ENCODE measurements around the gene ZMIZ1.

The ZMIZ1 gene

DNA sequence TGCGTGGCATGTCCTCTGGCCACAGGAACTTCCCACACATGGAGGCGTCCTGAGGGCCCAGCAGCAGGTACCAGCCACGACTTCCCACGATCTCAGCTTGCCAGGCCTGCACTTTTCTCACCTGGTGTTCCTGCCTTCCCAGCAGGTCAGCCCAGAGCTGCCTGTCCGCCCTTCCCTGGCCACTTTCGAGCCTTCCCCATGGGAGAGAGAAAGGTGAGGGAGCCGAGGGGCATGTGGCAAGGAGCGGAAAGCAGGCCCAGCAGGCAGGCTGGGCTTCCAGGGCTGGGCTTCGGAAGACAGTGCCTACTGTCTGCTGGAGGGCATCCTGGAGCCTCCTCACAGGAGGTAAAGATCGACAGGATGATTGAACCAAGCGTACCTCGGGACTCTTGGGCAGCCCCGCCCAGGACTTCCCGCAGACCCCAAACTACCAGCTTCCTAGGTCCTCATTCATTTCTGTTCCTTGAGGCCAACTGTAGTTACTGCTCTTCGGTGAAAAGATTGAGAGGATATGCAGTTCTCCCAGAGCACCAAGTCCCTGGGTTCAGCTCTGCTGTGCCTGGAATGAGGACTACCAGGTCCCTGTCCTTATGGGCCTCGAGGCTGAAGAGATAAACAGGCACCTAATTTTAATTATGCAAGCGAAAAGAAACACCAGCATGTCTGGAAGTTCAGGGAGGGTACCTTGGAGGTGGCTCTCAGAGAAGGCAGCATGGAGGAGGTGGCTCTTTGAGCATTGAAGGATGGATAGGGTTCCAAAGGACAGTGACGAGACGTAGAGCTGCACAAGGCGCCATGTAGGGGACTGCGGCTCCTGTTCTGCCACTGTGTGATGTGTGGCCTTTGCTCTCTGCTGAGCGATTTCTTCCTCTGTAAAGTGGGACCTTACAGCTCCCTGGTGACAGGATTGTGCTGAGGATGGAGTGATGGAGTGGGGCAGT is 87.8 kb downstream of the ZMIZ1 start:
- Histone ChIP-seq H3K4me2 (ENCODE audit: low read depth, low read length, poor library complexity, severe bottlenecking) (no peak overlapping the region), H3K79me2 (ENCODE audit: insufficient read depth, low read length) (peaks cover 99% of the 10 kb centered on the region), H3F3A (ENCODE audit: low read depth) (no peaks in the 10 kb centered on the region), H3K9me2 (replicated peaks; ENCODE audit: low read depth, low read length) (no peaks in the 10 kb centered on the region), H3K4me3 (ENCODE audit: low read length, poor library complexity, severe bottlenecking) (no peak overlapping the region), H3K27me3 (ENCODE audit: insufficient read depth, low read length, poor library complexity, severe bottlenecking) (no peaks in the 10 kb centered on the region), H2AFZ (ENCODE audit: low read length) (no peak overlapping the region), H3K4me1 (ENCODE audit: insufficient read depth, low read length, poor library complexity, severe bottlenecking) (peaks cover 9% of the 10 kb centered on the region), H3K9ac (ENCODE audit: low read depth, low read length, poor library complexity, severe bottlenecking) (no peak overlapping the region), H3K36me3 (ENCODE audit: insufficient read depth, low read length) (peaks cover 44% of the 10 kb centered on the region; the same call in 1 of the 2 replicates), H4K20me1 (ENCODE audit: insufficient read depth, low read length, poor library complexity, severe bottlenecking) (peaks cover 62% of the 10 kb centered on the region), H3K9me3 (ENCODE audit: insufficient read depth, low read depth, low read length) (no peaks in the 10 kb centered on the region)
- no peak for TF ChIP-seq EZH2phosphoT487 (IDR thresholded peaks at IDR 0.05; ENCODE audit: borderline replicate concordance)
- TF ChIP-seq, protein P1, sequence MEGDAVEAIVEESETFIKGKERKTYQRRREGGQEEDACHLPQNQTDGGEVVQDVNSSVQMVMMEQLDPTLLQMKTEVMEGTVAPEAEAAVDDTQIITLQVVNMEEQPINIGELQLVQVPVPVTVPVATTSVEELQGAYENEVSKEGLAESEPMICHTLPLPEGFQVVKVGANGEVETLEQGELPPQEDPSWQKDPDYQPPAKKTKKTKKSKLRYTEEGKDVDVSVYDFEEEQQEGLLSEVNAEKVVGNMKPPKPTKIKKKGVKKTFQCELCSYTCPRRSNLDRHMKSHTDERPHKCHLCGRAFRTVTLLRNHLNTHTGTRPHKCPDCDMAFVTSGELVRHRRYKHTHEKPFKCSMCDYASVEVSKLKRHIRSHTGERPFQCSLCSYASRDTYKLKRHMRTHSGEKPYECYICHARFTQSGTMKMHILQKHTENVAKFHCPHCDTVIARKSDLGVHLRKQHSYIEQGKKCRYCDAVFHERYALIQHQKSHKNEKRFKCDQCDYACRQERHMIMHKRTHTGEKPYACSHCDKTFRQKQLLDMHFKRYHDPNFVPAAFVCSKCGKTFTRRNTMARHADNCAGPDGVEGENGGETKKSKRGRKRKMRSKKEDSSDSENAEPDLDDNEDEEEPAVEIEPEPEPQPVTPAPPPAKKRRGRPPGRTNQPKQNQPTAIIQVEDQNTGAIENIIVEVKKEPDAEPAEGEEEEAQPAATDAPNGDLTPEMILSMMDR (conservative IDR thresholded peaks at IDR 0.05; ENCODE audit: low read length) = no peak

DNA sequence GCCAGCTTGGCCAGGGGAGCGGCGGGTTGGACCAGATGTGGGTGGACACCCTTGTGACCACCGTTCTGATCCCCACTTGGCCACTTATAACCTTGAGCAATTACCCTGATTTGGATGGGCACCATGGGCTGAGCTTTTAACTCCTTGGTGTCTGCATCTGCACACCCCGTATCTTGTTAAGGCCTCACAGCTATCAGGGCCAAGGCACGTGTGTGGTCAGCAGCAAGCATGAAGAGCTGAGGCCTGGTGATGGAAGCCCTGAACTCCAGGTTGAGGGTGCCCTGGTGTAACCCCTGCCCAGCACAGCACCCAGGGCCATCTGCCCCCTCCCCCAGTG is 89.2 kb downstream of the ZMIZ1 start:
- peaks cover 99% of the 10 kb centered on the region for H3K79me2 ChIP-seq (ENCODE audit: insufficient read depth, low read length)
- H3K27me3 ChIP-seq (ENCODE audit: insufficient read depth, low read length, poor library complexity, severe bottlenecking) = no peaks in the 10 kb centered on the region
- no peak overlapping the region for H3K9ac ChIP-seq (ENCODE audit: low read depth, low read length, poor library complexity, severe bottlenecking)
- H4K20me1 ChIP-seq (ENCODE audit: insufficient read depth, low read length, poor library complexity, severe bottlenecking) = peaks cover 65% of the 10 kb centered on the region
- H3K4me3 ChIP-seq (ENCODE audit: low read length, poor library complexity, severe bottlenecking) = no peak overlapping the region
- peaks cover 53% of the 10 kb centered on the region; the same call in 1 of the 2 replicates for H3K36me3 ChIP-seq (ENCODE audit: insufficient read depth, low read length)
- no peaks in the 10 kb centered on the region for H3K9me3 ChIP-seq (ENCODE audit: insufficient read depth, low read depth, low read length)
- H3K4me1 ChIP-seq (ENCODE audit: insufficient read depth, low read length, poor library complexity, severe bottlenecking) = peaks cover 9% of the 10 kb centered on the region
- H3F3A ChIP-seq (ENCODE audit: low read depth) = no peaks in the 10 kb centered on the region
- no peak overlapping the region for H2AFZ ChIP-seq (ENCODE audit: low read length)
- H3K4me2 ChIP-seq (ENCODE audit: low read depth, low read length, poor library complexity, severe bottlenecking) = no peak overlapping the region
- no peaks in the 10 kb centered on the region for H3K9me2 ChIP-seq (replicated peaks; ENCODE audit: low read depth, low read length)
- TF ChIP-seq, protein P1 (conservative IDR thresholded peaks at IDR 0.05; ENCODE audit: low read length) = no peak
- TF ChIP-seq EZH2phosphoT487 (IDR thresholded peaks at IDR 0.05; ENCODE audit: borderline replicate concordance) = no peak

DNA sequence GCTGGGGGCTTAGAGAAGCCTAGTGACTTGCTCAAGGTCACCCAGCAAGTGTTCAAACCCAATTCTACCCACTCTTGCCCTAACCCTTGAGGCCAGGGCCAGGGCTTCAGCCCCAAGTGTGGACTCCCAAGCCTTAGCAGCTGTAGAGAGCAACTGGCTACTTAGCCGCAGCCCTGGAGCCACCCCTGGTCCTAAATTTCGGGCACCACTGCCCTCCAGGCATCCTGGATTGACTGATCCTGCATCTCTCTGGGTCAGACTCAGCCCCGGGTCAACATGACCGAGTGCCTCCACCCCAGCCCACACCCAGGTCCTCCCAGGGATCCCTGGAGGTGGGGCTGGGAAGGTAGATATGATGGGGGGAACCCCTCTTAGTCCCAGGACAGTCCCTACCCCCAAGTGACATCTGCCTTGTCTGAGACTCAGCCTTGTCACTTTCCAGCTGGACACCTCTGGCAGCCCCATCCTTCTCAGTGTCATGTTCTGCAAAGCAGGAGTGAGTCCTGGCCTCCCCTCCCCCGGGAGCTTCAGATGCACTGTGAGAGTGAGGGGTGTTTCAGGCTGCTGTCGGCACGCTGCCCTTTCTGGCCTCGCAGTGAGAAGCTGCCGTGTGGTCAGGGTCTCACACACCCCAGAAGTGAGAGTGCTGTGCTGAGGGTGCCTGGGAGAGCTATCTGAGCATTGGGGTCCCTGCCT is 89.8 kb downstream of the ZMIZ1 start:
- Histone ChIP-seq H3K79me2 (ENCODE audit: insufficient read depth, low read length) (peaks cover 99% of the 10 kb centered on the region), H4K20me1 (ENCODE audit: insufficient read depth, low read length, poor library complexity, severe bottlenecking) (peaks cover 64% of the 10 kb centered on the region), H3K4me3 (ENCODE audit: low read length, poor library complexity, severe bottlenecking) (no peak overlapping the region), H3K9ac (ENCODE audit: low read depth, low read length, poor library complexity, severe bottlenecking) (no peak overlapping the region), H3K4me1 (ENCODE audit: insufficient read depth, low read length, poor library complexity, severe bottlenecking) (peaks cover 9% of the 10 kb centered on the region), H3K27me3 (ENCODE audit: insufficient read depth, low read length, poor library complexity, severe bottlenecking) (no peaks in the 10 kb centered on the region), H3K36me3 (ENCODE audit: insufficient read depth, low read length) (peaks cover 53% of the 10 kb centered on the region; the same call in 1 of the 2 replicates), H3F3A (ENCODE audit: low read depth) (no peaks in the 10 kb centered on the region), H2AFZ (ENCODE audit: low read length) (no peak overlapping the region), H3K4me2 (ENCODE audit: low read depth, low read length, poor library complexity, severe bottlenecking) (no peak overlapping the region), H3K9me2 (replicated peaks; ENCODE audit: low read depth, low read length) (no peaks in the 10 kb centered on the region), H3K9me3 (ENCODE audit: insufficient read depth, low read depth, low read length) (no peaks in the 10 kb centered on the region)
- no peak for TF ChIP-seq EZH2phosphoT487 (IDR thresholded peaks at IDR 0.05; ENCODE audit: borderline replicate concordance)
- TF ChIP-seq, protein P1 (conservative IDR thresholded peaks at IDR 0.05; ENCODE audit: low read length) = no peak

Data from Loucy (cell line).